Lower leg skin (tissue), 4 donors: ENCODE measurements around the gene ZFAND6. TPM values are rescaled to one million over a fixed set of nuclear protein-coding genes. Genes with fewer than 3 reads are reported as not detected.

Experiments used
- DNase-seq, 2 donors: peaks; one replicate each; pipeline ENCODE4 v3.0.0-alpha.2; 2019; ENCODE audit warnings: low spot score in 2 of 2
- H3K4me3 ChIP-seq: fragments of 200-600 bp; sonication (generic); 2 replicates; pipeline ENCODE4 v1.5.1; 2017; ENCODE audit warnings: mild to moderate bottlenecking, low read depth; ENCODE audit not compliant: poor library complexity, severe bottlenecking
- POLR2A ChIP-seq, 2 donors: fragments of 450-650 bp; IDR thresholded peaks; one replicate each; pipeline ENCODE4 v1.6.1; 2016 to 2017; ENCODE audit warnings: antibody characterized with exemption in 2 of 2, mild to moderate bottlenecking in 1 of 2, moderate library complexity in 1 of 2
- WGBS, 2 donors: methylation state at CpG; one replicate each; pipeline ENCODE4 v1.1.5; 2018; 5-methylcytosine and 5-hydroxymethylcytosine counted together
- intact Hi-C: fragments of 100-400 bp; cut with DNase I; formaldehyde crosslinking; loops from one replicate; pipeline ENCODE4 v1.15.0; 2023; ENCODE audit warnings: low total_unique reads
- total RNA-seq, 4 donors: library from RNA; depleted of rRNA; stranded (reverse); fragments of >200 nt; gene quantifications; one replicate each; pipeline ENCODE4 v1.1.0, GENCODE V29; 2016
- TF ChIP-seq, protein P1 (sequence below), 3 donors: fragments of 450-650 bp; IDR thresholded peaks; one replicate each; pipeline ENCODE4 v1.5.1; 2016; ENCODE audit warnings: antibody characterized with exemption in 3 of 3, mild to moderate bottlenecking in 3 of 3, moderate library complexity in 2 of 3

The ZFAND6 gene
- total RNA-seq, 4 donors from 2014 or later = 95.6 to 139 (median 107) TPM

DNA sequence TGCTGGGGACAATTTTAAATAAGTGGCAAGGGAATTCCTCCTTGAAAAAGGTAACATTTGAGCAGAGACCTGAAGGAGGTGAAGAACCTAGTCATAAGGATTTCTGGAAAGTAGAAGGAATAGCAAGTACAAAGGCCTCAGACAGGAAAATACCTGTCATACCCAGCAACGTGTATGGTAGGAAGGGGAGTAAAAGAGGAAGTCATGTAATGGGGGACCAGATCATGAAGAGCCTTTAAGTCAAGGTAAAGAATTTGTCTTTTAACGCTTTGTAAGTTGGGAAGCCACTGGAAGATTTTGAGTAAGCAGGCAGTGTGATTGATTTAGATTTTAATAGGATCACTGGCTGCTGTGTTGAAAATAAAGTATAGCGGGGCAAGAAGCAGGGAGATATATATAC is 49.9 kb downstream of the ZFAND6 start:
- no peak overlapping the region for H3K4me3 ChIP-seq
- 80 to 83% methylated on average over 3 of the region's 3 CpGs for whole genome bisulfite sequencing, 2 donors
- TF ChIP-seq, protein P1, sequence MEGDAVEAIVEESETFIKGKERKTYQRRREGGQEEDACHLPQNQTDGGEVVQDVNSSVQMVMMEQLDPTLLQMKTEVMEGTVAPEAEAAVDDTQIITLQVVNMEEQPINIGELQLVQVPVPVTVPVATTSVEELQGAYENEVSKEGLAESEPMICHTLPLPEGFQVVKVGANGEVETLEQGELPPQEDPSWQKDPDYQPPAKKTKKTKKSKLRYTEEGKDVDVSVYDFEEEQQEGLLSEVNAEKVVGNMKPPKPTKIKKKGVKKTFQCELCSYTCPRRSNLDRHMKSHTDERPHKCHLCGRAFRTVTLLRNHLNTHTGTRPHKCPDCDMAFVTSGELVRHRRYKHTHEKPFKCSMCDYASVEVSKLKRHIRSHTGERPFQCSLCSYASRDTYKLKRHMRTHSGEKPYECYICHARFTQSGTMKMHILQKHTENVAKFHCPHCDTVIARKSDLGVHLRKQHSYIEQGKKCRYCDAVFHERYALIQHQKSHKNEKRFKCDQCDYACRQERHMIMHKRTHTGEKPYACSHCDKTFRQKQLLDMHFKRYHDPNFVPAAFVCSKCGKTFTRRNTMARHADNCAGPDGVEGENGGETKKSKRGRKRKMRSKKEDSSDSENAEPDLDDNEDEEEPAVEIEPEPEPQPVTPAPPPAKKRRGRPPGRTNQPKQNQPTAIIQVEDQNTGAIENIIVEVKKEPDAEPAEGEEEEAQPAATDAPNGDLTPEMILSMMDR (IDR thresholded peaks at IDR 0.05) = no peak
- no peak for DNase-seq
- intact Hi-C loops = no loop called here

DNA sequence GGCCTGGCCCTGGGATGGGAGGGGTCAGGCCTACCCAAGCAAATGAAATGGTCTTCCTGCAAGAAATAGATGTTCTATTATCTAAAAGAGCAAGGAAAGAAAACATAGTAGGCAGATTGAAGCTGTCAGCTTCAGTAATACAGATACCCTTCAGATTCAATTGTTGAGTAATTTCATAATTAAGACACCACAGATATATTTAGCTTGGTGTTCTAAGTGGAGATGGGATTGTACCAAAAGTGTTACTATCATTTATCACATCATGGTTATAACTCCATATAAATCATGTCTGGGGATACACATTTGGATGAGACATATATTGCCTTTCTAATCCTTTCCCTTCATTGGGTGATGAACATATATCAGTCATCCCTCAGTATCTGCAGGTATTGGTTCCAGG is 51.4 kb downstream of the ZFAND6 start:
- H3K4me3 ChIP-seq = no peak overlapping the region
- intact Hi-C loops = no loop called here
- DNase-seq = no peak
- TF ChIP-seq POLR2A (IDR thresholded peaks at IDR 0.05) = no peak
- TF ChIP-seq, protein P1 (IDR thresholded peaks at IDR 0.05) = no peak

DNA sequence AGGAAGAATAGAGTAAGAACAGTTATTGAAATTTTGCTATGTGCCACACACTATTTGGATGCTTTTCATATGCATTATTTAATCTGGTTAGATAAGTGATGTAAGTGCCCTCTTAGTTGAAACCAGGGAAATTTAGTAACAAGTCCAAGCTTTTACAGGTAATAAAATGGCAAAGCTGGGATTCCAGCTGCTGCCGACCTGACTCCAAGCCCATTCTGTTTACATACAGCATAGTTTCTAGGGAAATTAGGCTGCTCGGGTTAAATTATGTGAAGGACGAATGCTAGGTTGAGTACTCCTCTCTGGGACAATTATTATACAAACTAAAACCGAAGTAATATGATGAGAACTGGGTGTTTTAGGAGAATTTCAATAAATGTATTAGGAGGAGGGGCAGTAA is 54.6 kb downstream of the ZFAND6 start:
- 76 to 84% methylated on average over 4 of the region's 4 CpGs for WGBS, 2 donors
- no peak overlapping the region for H3K4me3 ChIP-seq
- DNase-seq = no peak
- TF ChIP-seq, protein P1 (IDR thresholded peaks at IDR 0.05) = no peak
- no peak for TF ChIP-seq POLR2A (IDR thresholded peaks at IDR 0.05)
- intact Hi-C loops = no loop called here

DNA sequence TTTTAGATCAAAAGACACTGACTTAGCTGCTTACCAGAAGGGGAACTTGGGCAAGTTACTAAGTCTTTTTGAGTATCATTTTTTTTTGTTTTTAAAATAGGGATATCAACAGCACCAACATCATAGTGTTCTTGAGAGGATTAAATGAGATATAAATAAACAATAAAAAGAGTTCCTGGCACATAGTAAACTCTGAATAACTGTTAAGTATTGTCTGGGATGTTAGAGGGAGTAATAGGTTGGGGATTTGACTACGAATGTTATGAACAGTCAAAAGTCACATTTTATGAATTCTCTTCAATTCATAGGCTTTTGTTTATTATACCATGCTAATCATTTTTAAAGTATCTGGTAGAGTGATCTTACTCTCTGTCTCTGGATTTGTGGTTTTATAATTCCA is 55.5 kb downstream of the ZFAND6 start:
- TF ChIP-seq POLR2A (IDR thresholded peaks at IDR 0.05) = no peak
- TF ChIP-seq, protein P1 (IDR thresholded peaks at IDR 0.05) = no peak
- no peak overlapping the region for H3K4me3 ChIP-seq
- 86 to 92% methylated on average over 1 of the region's 1 CpG for WGBS, 2 donors
- no peak for DNase-seq
- intact Hi-C loops = no loop called here

DNA sequence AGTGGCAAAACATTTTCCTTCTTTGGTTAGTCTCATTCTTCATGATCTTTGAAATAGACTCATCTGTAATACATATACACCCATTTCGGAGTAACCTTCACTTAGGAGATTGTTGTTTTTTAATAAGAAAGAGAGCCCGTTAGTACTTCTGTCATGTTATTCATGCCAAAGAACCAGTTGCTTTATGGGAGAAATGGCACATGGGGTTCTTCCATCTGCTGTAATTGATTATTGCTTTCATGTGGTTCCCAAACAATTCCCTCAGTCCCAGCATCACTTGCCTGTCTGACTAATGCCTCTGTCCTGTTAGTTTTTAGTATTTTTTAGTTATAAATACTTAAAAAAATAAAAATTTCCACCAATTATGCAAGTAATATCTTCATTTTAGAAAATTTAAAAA is 59.5 kb downstream of the ZFAND6 start:
- no peak for TF ChIP-seq POLR2A (IDR thresholded peaks at IDR 0.05)
- TF ChIP-seq, protein P1 (IDR thresholded peaks at IDR 0.05) = no peak
- DNase-seq = no peak
- no peak overlapping the region for H3K4me3 ChIP-seq
- WGBS, 2 donors = 77 to 91% methylated on average over 2 of the region's 2 CpGs
- intact Hi-C loops = no loop called here

DNA sequence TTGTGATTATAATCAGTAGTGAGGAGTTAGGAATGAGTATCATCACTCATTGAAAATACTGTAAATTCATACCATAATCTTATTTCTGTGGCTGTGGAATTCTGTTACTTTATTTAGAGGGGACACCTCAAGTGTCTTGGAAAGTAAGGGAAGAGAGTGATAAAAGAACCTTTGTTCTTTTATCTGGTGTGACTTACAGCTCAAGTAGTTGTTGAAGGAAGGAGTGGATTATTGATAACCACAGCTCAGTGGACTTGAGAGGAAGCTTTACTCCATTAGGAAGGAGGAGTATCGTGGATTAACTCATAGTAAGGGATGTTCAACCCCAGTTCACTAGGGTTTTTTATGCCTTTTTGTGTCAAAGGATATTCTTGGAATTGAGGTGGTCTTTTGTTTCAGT is 61.2 kb downstream of the ZFAND6 start:
- 93 to 97% methylated on average over 1 of the region's 1 CpG for WGBS, 2 donors
- TF ChIP-seq, protein P1 (IDR thresholded peaks at IDR 0.05) = no peak
- TF ChIP-seq POLR2A (IDR thresholded peaks at IDR 0.05) = no peak
- intact Hi-C loops = no loop called here
- no peak overlapping the region for H3K4me3 ChIP-seq
- no peak for DNase-seq
